HG02588 (cell line): Measurements from ENCODE around the gene LEF1.
"Not testable (repeated sequence)": the region's sequence is repeated elsewhere in the genome, so short reads cannot be mapped to it uniquely, and the experiment has no call there.

Experiments used
- ATAC-seq: cut with Tn5 transposase; IDR thresholded peaks from one replicate; pipeline ENCODE4 v1.9.1; 2021; ENCODE audit warnings: mild to moderate bottlenecking, moderate library complexity; ENCODE audit not compliant: unreplicated experiment

LEF1 gene

GRCh38 chr4:108037884-108038283 is 130.8 kb downstream of the LEF1 start:
- ATAC-seq, result no peak

DNA sequence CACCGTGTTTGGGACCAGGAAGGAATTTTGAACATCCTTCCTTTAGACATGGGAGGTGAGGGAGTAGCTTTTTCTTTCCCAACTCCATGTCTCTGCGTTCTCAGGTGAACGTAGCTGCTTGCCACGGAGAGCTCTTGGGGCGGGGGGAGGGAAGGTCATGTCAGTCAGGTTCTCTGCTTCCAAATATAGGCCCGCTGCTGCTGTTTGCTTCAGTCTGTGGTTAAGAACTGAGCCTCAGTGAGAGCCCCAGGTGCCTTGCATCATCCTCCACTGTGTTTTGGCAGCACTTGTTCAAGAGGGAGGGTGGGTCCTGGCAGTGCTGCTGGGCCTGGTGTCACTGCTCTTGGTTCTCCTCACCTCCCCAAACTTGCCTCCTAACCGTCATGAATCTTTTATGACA is 132.5 kb downstream of the LEF1 start:
- peak; percentile 93 for ATAC-seq

GRCh38 chr4:108035691-108036090 is 133.0 kb downstream of the LEF1 start:
- no peak for ATAC-seq

DNA sequence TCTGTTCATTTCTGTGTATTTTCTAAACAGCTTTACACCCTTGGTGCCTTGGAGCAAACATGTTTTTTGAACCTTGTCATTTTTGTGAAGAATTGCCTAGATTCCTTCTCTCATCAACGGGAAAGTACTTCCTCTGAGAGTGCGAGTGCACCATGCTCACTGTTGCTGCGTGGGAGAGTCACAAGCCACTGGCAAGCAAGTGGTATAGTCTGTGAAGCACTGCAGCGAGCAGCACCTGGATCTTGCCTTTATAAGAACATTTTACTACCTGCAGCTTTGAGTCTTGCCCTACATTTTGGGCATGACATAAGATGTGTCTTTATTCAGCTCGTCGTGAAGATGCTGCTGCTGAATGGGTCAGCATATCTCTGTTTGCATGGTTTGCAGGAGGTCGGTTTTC is 134.2 kb downstream of the LEF1 start:
- no peak for ATAC-seq

DNA sequence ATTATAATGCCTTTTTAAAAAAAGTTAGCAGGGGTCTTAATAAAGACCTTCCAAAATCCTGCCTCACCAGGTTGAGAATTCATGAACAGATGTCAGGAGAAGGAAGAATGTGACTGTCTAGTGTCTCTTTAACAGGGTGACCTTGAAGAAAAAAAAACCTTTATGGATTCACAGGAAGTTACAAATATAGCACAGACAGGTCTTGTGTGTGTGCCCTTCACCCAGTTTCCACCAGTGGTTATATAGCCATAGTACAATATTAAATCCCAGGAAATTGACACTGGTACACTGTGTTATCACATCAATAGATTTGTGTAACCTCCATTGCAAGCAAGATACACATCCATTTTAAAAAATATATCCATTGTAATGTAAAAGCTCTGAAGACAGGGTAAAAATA is 135.4 kb downstream of the LEF1 start:
- no peak for ATAC-seq

- no peak for ATAC-seq
Measured at GRCh38 chr4:108031427-108032083, 137.2 kb downstream of the LEF1 start.

DNA sequence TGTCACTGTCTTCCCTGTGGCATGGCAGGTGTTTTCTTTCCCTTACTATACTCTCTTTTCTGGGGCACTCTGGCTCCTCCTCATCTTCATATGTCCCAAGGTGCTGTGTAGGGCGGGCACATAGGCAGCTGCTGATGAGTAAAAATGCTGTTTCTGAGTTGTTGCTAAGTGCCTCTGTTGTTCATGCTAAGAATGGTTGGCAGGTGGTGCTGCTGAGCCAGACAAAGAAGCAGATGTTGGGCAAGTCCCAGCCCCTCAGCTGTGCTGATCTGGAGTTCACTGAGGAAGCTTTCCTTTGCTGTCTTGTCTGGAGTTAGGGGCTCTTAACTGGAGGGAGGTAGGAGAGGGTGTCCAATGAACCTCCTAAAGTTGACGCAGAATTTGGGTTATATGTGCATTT is 138.4 kb downstream of the LEF1 start:
- ATAC-seq, result peak; percentile 95

DNA sequence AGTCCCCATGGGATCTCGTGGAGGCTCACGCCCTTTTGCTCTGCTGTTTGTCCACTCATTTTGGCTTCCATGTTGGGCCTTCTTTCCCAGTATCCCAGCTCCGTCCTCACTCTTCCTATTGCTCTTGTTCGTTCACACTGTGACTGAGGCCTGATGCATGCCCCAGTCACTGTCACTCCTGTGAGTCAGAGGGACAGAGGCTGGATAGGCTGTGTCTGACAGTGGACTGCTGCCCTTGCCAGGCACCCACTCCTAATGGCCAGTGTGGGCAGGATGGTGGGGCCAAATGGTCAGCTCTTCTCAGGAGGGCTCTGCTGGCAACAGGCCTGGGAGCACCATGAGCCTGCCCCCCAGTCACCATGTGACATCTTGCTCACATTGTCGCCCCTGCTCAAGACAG is 139.0 kb downstream of the LEF1 start:
- no peak for ATAC-seq

DNA sequence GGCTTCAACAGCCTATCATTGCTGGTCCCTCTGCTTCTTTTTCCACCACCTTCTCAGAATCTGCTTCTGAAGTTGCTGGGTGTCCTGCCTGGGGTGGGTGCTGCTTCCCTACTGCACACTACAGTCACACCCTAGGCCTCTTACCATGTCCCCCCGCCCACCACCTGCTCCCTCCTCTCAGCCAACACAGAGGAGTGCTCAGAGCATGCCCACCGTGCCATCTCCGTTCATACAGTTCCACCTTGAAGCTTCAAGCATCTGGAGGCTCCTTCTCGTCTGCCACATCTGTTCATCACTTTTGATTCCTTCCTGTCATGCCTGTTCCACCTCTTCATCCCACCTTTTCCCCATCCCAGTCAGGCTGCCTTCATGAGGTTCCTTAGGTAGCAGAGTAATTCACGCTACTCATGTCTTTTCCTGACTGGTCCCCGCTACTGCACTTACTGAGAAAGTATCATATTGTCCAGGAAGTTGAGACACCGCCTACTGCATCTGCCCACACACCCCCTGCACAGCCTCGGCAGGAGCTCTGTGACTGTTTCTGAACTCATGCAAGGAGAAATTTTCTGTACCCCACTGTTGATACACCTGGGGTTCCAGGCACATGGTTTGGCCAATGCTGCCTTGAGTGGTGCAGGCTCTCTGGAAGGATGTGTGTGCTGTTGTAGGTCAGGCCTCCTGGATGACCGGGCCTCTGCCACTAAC is 139.6 kb downstream of the LEF1 start:
- ATAC-seq, result no peak

DNA sequence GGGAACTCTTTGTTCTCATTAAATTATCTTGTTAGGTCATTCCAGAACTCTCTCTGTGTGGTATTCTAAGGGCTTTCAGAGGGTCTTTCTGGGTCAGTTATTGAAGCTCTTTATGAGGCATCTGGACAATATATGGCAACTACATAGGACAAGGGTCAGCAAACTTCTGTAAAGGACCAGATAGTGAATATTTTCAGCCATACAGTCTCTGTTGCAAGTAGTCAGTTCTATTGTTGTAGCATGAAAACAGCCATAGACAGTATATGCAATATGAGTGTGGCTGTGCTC is 143.9 kb downstream of the LEF1 start:
- ATAC-seq, result no peak

DNA sequence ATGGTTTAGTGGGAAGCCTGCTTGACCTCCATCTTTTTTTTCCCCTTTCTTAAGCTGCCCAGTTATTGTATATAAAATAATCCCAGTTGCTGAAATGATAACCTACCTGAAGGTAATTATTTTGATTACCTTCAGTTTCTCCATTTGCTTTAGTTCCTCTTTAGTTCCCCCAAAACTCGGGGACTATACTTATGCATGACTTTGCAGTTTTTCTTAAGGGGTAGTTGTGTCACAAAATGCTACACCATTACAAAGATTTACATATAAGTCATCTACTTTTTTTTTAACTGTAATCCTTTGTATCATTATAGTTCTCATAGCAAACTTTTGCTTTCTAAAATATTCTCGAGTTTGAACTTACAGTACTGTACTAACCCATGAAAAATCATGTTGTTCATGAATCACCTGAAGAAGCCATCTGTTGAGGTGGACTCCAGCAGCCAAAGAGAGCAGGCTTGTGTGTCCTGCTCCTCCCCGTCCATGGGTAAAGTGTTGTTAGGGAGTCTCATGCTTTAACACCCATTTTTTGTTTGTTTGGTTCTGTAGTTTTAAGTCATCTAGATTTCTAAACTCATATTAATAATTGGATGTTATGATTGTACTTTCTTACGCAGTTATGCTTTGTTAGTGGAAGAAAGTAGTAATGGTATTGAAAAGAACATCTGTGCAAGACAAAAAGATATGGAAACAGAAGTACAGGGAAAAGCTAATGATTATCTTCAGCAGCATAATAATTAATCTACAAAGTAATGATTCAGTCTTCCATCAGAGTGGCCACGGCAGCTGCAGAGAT is 144.5 kb downstream of the LEF1 start:
- no peak for ATAC-seq

DNA sequence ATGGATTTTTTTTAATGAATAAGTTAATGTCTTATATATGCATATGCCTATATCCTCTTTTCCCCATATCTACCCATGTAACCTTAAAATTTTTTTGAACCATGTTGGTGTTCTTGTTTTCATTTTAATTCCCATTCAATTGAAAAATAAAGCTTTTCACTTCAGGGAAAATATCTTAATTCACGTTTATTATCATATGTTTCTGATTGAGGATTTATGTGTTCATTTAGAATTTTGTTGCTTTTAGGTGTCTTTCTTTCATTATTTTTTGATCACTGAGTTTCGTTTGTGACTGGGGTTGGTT is 149.9 kb downstream of the LEF1 start:
- ATAC-seq, result no peak

- ATAC-seq, result peak; percentile 76
Measured at GRCh38 chr4:108018040-108018883, 150.5 kb downstream of the LEF1 start.

DNA sequence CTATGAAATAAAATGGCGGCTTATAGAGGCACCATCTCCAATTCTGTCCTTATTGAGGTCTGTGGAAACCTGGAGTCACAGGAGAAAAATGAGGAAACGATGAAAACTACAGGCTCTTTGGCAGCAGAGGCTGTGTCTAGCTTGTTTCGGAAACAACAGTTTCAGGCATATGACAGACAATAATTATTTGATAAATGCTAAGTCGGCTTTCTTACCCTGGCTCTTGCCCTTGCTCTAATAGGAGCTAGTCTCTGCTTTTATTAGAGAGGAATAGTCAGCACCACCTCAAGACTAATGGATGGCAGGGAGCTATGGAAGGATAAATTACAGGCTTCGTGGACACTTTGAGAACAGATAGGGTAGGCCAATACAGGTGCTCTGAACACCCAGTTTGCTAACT is 154.8 kb downstream of the LEF1 start:
- no peak for ATAC-seq

- ATAC-seq, result no peak
Measured at GRCh38 chr4:108013327-108013726, 155.4 kb downstream of the LEF1 start.

DNA sequence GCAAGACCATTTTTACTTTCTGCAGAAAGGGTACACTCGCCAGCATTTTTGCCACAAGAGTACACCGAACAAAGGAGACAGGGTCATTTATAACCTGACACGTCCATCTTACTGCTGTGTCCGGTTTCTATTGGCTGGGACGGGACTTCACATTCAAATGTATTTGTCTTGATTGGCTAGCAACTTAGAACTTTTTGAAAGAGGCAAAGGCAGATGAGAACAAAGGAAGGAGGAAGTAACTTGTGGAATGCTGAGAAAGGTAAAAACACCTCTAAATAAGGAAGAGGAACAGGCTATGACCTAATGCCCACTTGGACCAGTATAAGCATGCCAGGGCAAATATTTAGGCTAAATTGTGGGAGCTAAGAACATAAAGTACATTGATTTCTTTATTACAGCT is 156.3 kb downstream of the LEF1 start:
- ATAC-seq, result not testable (repeated sequence)

- ATAC-seq, result no peak
Measured at GRCh38 chr4:108010167-108010566, 158.6 kb downstream of the LEF1 start.

- ATAC-seq, result no peak
Measured at GRCh38 chr4:108008721-108009120, 160.0 kb downstream of the LEF1 start.

DNA sequence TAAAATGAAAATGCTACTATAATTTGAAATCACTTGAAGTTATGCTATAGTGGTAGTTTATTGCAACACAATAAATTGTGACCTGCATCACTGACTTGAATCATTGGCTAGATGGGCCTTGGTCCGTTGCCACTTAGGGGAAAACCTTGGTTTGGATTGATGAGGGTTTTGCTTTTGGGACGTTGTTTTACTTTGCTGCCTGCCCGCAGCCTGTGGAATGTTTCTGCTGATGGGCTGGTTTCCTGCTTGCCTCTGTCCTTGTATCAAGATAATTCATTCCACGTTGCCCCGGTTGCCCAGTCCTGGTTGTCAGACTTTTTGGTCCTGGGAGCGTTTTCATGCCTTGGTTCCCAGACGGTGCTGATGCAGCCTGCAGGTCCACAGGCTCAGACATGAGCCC is 160.7 kb downstream of the LEF1 start:
- ATAC-seq, result no peak

DNA sequence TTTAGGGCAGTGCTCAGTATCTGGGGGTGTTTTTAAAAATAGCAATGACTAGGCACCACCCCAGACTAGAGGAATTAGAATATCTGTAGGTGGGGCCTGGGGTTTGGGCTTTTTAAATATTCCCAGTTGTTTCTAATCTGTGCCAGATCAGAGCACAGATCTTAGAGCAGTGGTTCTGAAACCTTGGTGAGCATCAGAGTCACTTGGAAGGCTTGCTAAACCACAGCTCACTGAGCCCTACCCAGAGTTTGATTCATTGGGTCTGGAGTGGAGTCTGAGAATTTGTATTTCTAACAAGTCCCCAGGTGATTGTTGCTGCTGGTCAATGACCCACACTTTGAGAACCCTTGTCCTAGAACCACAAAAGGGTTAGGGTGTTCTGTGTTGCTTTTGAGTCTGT is 162.4 kb downstream of the LEF1 start:
- no peak for ATAC-seq

- no peak for ATAC-seq
Measured at GRCh38 chr4:108005807-108006206, 162.9 kb downstream of the LEF1 start.

GRCh38 chr4:108004646-108005045 is 164.1 kb downstream of the LEF1 start:
- no peak for ATAC-seq
